ENCODE results near the gene RER1.

RER1 gene

GRCh38 chr1:2400950-2401649, 9.5 kb downstream of the RER1 start:
- no peak for TF ChIP-seq CTCF (conservative IDR thresholded peaks at IDR 0.05; ENCODE audit: low read depth, low read length)
- no peak for DNase-seq (ENCODE audit: low read depth)
- no peak overlapping the region for H3K4me3 ChIP-seq (ENCODE audit: low read length)

- no peak for DNase-seq (ENCODE audit: low read depth)
- no peak for TF ChIP-seq CTCF (conservative IDR thresholded peaks at IDR 0.05; ENCODE audit: low read depth, low read length)
- no peak overlapping the region for H3K4me3 ChIP-seq (ENCODE audit: low read length)
Measured at GRCh38 chr1:2402420-2402819, 10.8 kb downstream of the RER1 start.

- no peak for DNase-seq (ENCODE audit: low read depth)
- TF ChIP-seq CTCF (conservative IDR thresholded peaks at IDR 0.05; ENCODE audit: low read depth, low read length) = no peak
- H3K4me3 ChIP-seq (ENCODE audit: low read length) = no peak overlapping the region
Measured at GRCh38 chr1:2403273-2403672, 11.6 kb downstream of the RER1 start.

- DNase-seq (ENCODE audit: low read depth) = no peak
- no peak for TF ChIP-seq CTCF (conservative IDR thresholded peaks at IDR 0.05; ENCODE audit: low read depth, low read length)
- no peak overlapping the region for H3K4me3 ChIP-seq (ENCODE audit: low read length)
Measured at GRCh38 chr1:2404142-2404889, 12.7 kb downstream of the RER1 start.

GRCh38 chr1:2404890-2405511, 13.4 kb downstream of the RER1 start:
- H3K4me3 ChIP-seq (ENCODE audit: low read length) = no peak overlapping the region
- no peak for DNase-seq (ENCODE audit: low read depth)
- TF ChIP-seq CTCF (conservative IDR thresholded peaks at IDR 0.05; ENCODE audit: low read depth, low read length) = no peak

GRCh38 chr1:2405588-2406295, 14.1 kb downstream of the RER1 start:
- H3K4me3 ChIP-seq (ENCODE audit: low read length) = no peak overlapping the region
- DNase-seq (ENCODE audit: low read depth) = no peak
- TF ChIP-seq CTCF (conservative IDR thresholded peaks at IDR 0.05; ENCODE audit: low read depth, low read length) = no peak
